ENCODE results near the gene IDUA.

GRCh38 chr4:970854-971520, 15.9 kb upstream of the IDUA start:
- TF ChIP-seq POLR2AphosphoS5 (IDR thresholded peaks at IDR 0.05) (no peak), EP300 (IDR thresholded peaks at IDR 0.05) (no peak)
- TF ChIP-seq, protein P1, sequence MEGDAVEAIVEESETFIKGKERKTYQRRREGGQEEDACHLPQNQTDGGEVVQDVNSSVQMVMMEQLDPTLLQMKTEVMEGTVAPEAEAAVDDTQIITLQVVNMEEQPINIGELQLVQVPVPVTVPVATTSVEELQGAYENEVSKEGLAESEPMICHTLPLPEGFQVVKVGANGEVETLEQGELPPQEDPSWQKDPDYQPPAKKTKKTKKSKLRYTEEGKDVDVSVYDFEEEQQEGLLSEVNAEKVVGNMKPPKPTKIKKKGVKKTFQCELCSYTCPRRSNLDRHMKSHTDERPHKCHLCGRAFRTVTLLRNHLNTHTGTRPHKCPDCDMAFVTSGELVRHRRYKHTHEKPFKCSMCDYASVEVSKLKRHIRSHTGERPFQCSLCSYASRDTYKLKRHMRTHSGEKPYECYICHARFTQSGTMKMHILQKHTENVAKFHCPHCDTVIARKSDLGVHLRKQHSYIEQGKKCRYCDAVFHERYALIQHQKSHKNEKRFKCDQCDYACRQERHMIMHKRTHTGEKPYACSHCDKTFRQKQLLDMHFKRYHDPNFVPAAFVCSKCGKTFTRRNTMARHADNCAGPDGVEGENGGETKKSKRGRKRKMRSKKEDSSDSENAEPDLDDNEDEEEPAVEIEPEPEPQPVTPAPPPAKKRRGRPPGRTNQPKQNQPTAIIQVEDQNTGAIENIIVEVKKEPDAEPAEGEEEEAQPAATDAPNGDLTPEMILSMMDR (IDR thresholded peaks at IDR 0.05), result no peak
